Measurements from ENCODE around the gene PCDH9.

The PCDH9 gene

GRCh38 chr13:66459634-66460033 is 770.5 kb downstream of the PCDH9 start:
- no peak overlapping the region for H3K9ac ChIP-seq (ENCODE audit: low read length)
- no peaks in the 10 kb centered on the region for H3K36me3 ChIP-seq (ENCODE audit: control insufficient read depth, insufficient read depth, low read length)
- no peak overlapping the region for H3K27ac ChIP-seq (ENCODE audit: low read depth, low read length)
- H3K4me3 ChIP-seq (ENCODE audit: low read length), result no peak overlapping the region
- no peaks in the 10 kb centered on the region for H3K27me3 ChIP-seq (ENCODE audit: control insufficient read depth, insufficient read depth, low read length)
- H3K4me1 ChIP-seq (ENCODE audit: control insufficient read depth, insufficient read depth, low read length), result no peaks in the 10 kb centered on the region

GRCh38 chr13:66459143-66459542 is 771.0 kb downstream of the PCDH9 start:
- Histone ChIP-seq H3K9ac (ENCODE audit: low read length) (no peak overlapping the region), H3K4me1 (ENCODE audit: control insufficient read depth, insufficient read depth, low read length) (no peaks in the 10 kb centered on the region), H3K27ac (ENCODE audit: low read depth, low read length) (no peak overlapping the region), H3K36me3 (ENCODE audit: control insufficient read depth, insufficient read depth, low read length) (no peaks in the 10 kb centered on the region), H3K4me3 (ENCODE audit: low read length) (no peak overlapping the region), H3K27me3 (ENCODE audit: control insufficient read depth, insufficient read depth, low read length) (no peaks in the 10 kb centered on the region)

- H3K27me3 ChIP-seq (ENCODE audit: control insufficient read depth, insufficient read depth, low read length), result no peaks in the 10 kb centered on the region
- no peaks in the 10 kb centered on the region for H3K4me1 ChIP-seq (ENCODE audit: control insufficient read depth, insufficient read depth, low read length)
- H3K4me3 ChIP-seq (ENCODE audit: low read length), result no peak overlapping the region
- no peak overlapping the region for H3K27ac ChIP-seq (ENCODE audit: low read depth, low read length)
- H3K9ac ChIP-seq (ENCODE audit: low read length), result no peak overlapping the region
- H3K36me3 ChIP-seq (ENCODE audit: control insufficient read depth, insufficient read depth, low read length), result no peaks in the 10 kb centered on the region
Measured at GRCh38 chr13:66446413-66446812, 783.7 kb downstream of the PCDH9 start.

GRCh38 chr13:66443926-66444325 is 786.2 kb downstream of the PCDH9 start:
- Histone ChIP-seq H3K4me3 (ENCODE audit: low read length) (no peak overlapping the region), H3K36me3 (ENCODE audit: control insufficient read depth, insufficient read depth, low read length) (no peaks in the 10 kb centered on the region), H3K27me3 (ENCODE audit: control insufficient read depth, insufficient read depth, low read length) (no peaks in the 10 kb centered on the region), H3K9ac (ENCODE audit: low read length) (no peak overlapping the region), H3K4me1 (ENCODE audit: control insufficient read depth, insufficient read depth, low read length) (no peaks in the 10 kb centered on the region), H3K27ac (ENCODE audit: low read depth, low read length) (no peak overlapping the region)

GRCh38 chr13:66440938-66441337 is 789.2 kb downstream of the PCDH9 start:
- Histone ChIP-seq H3K9ac (ENCODE audit: low read length) (no peak overlapping the region), H3K4me1 (ENCODE audit: control insufficient read depth, insufficient read depth, low read length) (no peaks in the 10 kb centered on the region), H3K36me3 (ENCODE audit: control insufficient read depth, insufficient read depth, low read length) (no peaks in the 10 kb centered on the region), H3K27ac (ENCODE audit: low read depth, low read length) (no peak overlapping the region), H3K27me3 (ENCODE audit: control insufficient read depth, insufficient read depth, low read length) (no peaks in the 10 kb centered on the region), H3K4me3 (ENCODE audit: low read length) (no peak overlapping the region)

- no peak overlapping the region for H3K9ac ChIP-seq (ENCODE audit: low read length)
- H3K27ac ChIP-seq (ENCODE audit: low read depth, low read length), result no peak overlapping the region
- H3K27me3 ChIP-seq (ENCODE audit: control insufficient read depth, insufficient read depth, low read length), result no peaks in the 10 kb centered on the region
- H3K4me1 ChIP-seq (ENCODE audit: control insufficient read depth, insufficient read depth, low read length), result no peaks in the 10 kb centered on the region
- no peak overlapping the region for H3K4me3 ChIP-seq (ENCODE audit: low read length)
- no peaks in the 10 kb centered on the region for H3K36me3 ChIP-seq (ENCODE audit: control insufficient read depth, insufficient read depth, low read length)
Measured at GRCh38 chr13:66430728-66431127, 799.4 kb downstream of the PCDH9 start.

- no peak overlapping the region for H3K4me3 ChIP-seq (ENCODE audit: low read length)
- H3K36me3 ChIP-seq (ENCODE audit: control insufficient read depth, insufficient read depth, low read length), result no peaks in the 10 kb centered on the region
- no peak overlapping the region for H3K27ac ChIP-seq (ENCODE audit: low read depth, low read length)
- no peaks in the 10 kb centered on the region for H3K27me3 ChIP-seq (ENCODE audit: control insufficient read depth, insufficient read depth, low read length)
- H3K9ac ChIP-seq (ENCODE audit: low read length), result no peak overlapping the region
- H3K4me1 ChIP-seq (ENCODE audit: control insufficient read depth, insufficient read depth, low read length), result no peaks in the 10 kb centered on the region
Measured at GRCh38 chr13:66430269-66430668, 799.9 kb downstream of the PCDH9 start.

GRCh38 chr13:66429156-66429555 is 801.0 kb downstream of the PCDH9 start:
- H3K27me3 ChIP-seq (ENCODE audit: control insufficient read depth, insufficient read depth, low read length), result no peaks in the 10 kb centered on the region
- no peak overlapping the region for H3K4me3 ChIP-seq (ENCODE audit: low read length)
- no peak overlapping the region for H3K27ac ChIP-seq (ENCODE audit: low read depth, low read length)
- no peaks in the 10 kb centered on the region for H3K36me3 ChIP-seq (ENCODE audit: control insufficient read depth, insufficient read depth, low read length)
- H3K4me1 ChIP-seq (ENCODE audit: control insufficient read depth, insufficient read depth, low read length), result no peaks in the 10 kb centered on the region
- no peak overlapping the region for H3K9ac ChIP-seq (ENCODE audit: low read length)

GRCh38 chr13:66427458-66427861 is 802.7 kb downstream of the PCDH9 start:
- H3K4me3 ChIP-seq (ENCODE audit: low read length), result no peak overlapping the region
- no peaks in the 10 kb centered on the region for H3K27me3 ChIP-seq (ENCODE audit: control insufficient read depth, insufficient read depth, low read length)
- no peaks in the 10 kb centered on the region for H3K36me3 ChIP-seq (ENCODE audit: control insufficient read depth, insufficient read depth, low read length)
- H3K27ac ChIP-seq (ENCODE audit: low read depth, low read length), result no peak overlapping the region
- no peak overlapping the region for H3K9ac ChIP-seq (ENCODE audit: low read length)
- H3K4me1 ChIP-seq (ENCODE audit: control insufficient read depth, insufficient read depth, low read length), result no peaks in the 10 kb centered on the region

- no peak overlapping the region for H3K4me3 ChIP-seq (ENCODE audit: low read length)
Measured at GRCh38 chr13:66425741-66426140, 804.4 kb downstream of the PCDH9 start.

GRCh38 chr13:66424422-66424821 is 805.7 kb downstream of the PCDH9 start:
- no peak overlapping the region for H3K4me3 ChIP-seq (ENCODE audit: low read length)
- no peak overlapping the region for H3K9ac ChIP-seq (ENCODE audit: low read length)
- H3K36me3 ChIP-seq (ENCODE audit: control insufficient read depth, insufficient read depth, low read length), result no peaks in the 10 kb centered on the region
- H3K27ac ChIP-seq (ENCODE audit: low read depth, low read length), result no peak overlapping the region
- H3K27me3 ChIP-seq (ENCODE audit: control insufficient read depth, insufficient read depth, low read length), result no peaks in the 10 kb centered on the region
- no peaks in the 10 kb centered on the region for H3K4me1 ChIP-seq (ENCODE audit: control insufficient read depth, insufficient read depth, low read length)

More at GRCh38 chr13:66425741-66426140, 804.4 kb downstream of the PCDH9 start:
- H3K27me3 ChIP-seq (ENCODE audit: control insufficient read depth, insufficient read depth, low read length), result no peaks in the 10 kb centered on the region
- no peaks in the 10 kb centered on the region for H3K36me3 ChIP-seq (ENCODE audit: control insufficient read depth, insufficient read depth, low read length)
- H3K9ac ChIP-seq (ENCODE audit: low read length), result no peak overlapping the region
- no peak overlapping the region for H3K27ac ChIP-seq (ENCODE audit: low read depth, low read length)
- no peaks in the 10 kb centered on the region for H3K4me1 ChIP-seq (ENCODE audit: control insufficient read depth, insufficient read depth, low read length)

GRCh38 chr13:66415444-66415843 is 814.7 kb downstream of the PCDH9 start:
- no peaks in the 10 kb centered on the region for H3K4me1 ChIP-seq (ENCODE audit: control insufficient read depth, insufficient read depth, low read length)
- no peaks in the 10 kb centered on the region for H3K36me3 ChIP-seq (ENCODE audit: control insufficient read depth, insufficient read depth, low read length)
- no peak overlapping the region for H3K4me3 ChIP-seq (ENCODE audit: low read length)
- H3K27me3 ChIP-seq (ENCODE audit: control insufficient read depth, insufficient read depth, low read length), result no peaks in the 10 kb centered on the region
- H3K9ac ChIP-seq (ENCODE audit: low read length), result no peak overlapping the region
- H3K27ac ChIP-seq (ENCODE audit: low read depth, low read length), result no peak overlapping the region

- no peaks in the 10 kb centered on the region for H3K4me1 ChIP-seq (ENCODE audit: control insufficient read depth, insufficient read depth, low read length)
- no peak overlapping the region for H3K27ac ChIP-seq (ENCODE audit: low read depth, low read length)
- no peaks in the 10 kb centered on the region for H3K36me3 ChIP-seq (ENCODE audit: control insufficient read depth, insufficient read depth, low read length)
- no peak overlapping the region for H3K9ac ChIP-seq (ENCODE audit: low read length)
- H3K4me3 ChIP-seq (ENCODE audit: low read length), result no peak overlapping the region
- no peaks in the 10 kb centered on the region for H3K27me3 ChIP-seq (ENCODE audit: control insufficient read depth, insufficient read depth, low read length)
Measured at GRCh38 chr13:66414066-66414800, 815.9 kb downstream of the PCDH9 start.
